COR-L47 (cell line): ENCODE measurements around the gene WHRN.

Experiments
- DNase-seq: peaks from one replicate; lab custom pipeline; 2025; lab: John Stamatoyannopoulos, UW

Gene WHRN

GRCh38 chr9:114397219-114397847, 107.9 kb downstream of the WHRN start:
- no peak for DNase-seq

- DNase-seq = no peak
These were observed 108.6 kb downstream of the WHRN start for GRCh38 chr9:114396558-114397218.

- DNase-seq = no peak
These were observed 109.5 kb downstream of the WHRN start for GRCh38 chr9:114395768-114396167.

- no peak for DNase-seq
These were observed 110.0 kb downstream of the WHRN start for GRCh38 chr9:114395334-114395617.

GRCh38 chr9:114394523-114395333, 110.5 kb downstream of the WHRN start:
- DNase-seq = no peak

- DNase-seq = no peak
These were observed 112.5 kb downstream of the WHRN start for GRCh38 chr9:114392749-114393112.

- peak; percentile 44 for DNase-seq
These were observed 114.3 kb downstream of the WHRN start for GRCh38 chr9:114390952-114391351.

- DNase-seq = no peak
These were observed 115.5 kb downstream of the WHRN start for GRCh38 chr9:114389612-114390368.

GRCh38 chr9:114388764-114389375, 116.4 kb downstream of the WHRN start:
- no peak for DNase-seq

- DNase-seq = no peak
These were observed 117.0 kb downstream of the WHRN start for GRCh38 chr9:114388357-114388682.

GRCh38 chr9:114387680-114388356, 117.5 kb downstream of the WHRN start, which contains the start of gene AKNA:
Gene AKNA, minus strand, starts transcription at chr9:114387982. Its CDS starts 6,649 bp downstream, at chr9:114381333.
- DNase-seq = no peak

GRCh38 chr9:114386886-114387679, 118.2 kb downstream of the WHRN start:
- DNase-seq = no peak

GRCh38 chr9:114386361-114386885, 118.8 kb downstream of the WHRN start:
- DNase-seq = no peak

GRCh38 chr9:114385397-114386181, 119.7 kb downstream of the WHRN start:
- DNase-seq = no peak

- no peak for DNase-seq
These were observed 120.4 kb downstream of the WHRN start for GRCh38 chr9:114384836-114385396.

- DNase-seq = no peak
These were observed 120.9 kb downstream of the WHRN start for GRCh38 chr9:114384341-114384740.

GRCh38 chr9:114383521-114384231, 121.6 kb downstream of the WHRN start:
- no peak for DNase-seq

- no peak for DNase-seq
These were observed 122.4 kb downstream of the WHRN start for GRCh38 chr9:114382699-114383520.
